GM21576 (cell line): ENCODE data around the gene KBTBD7.

ENCODE experiments used
- ATAC-seq: cut with Tn5 transposase; IDR thresholded peaks from one replicate; pipeline ENCODE4 v1.9.1; 2021; ENCODE audit warnings: mild to moderate bottlenecking, moderate library complexity; ENCODE audit not compliant: unreplicated experiment

The KBTBD7 gene

GRCh38 chr13:41144576-41144975 lies 49.8 kb downstream of the KBTBD7 start:
- ATAC-seq = no peak
